Stimulated activated CD4-positive, alpha-beta T cell treated with anti-CD3 and anti-CD28 coated beads, Interleukin-12 subunit alpha, Interleukin-12 subunit beta, amount 100 ng/mL, for 48 hours (primary cell): ENCODE measurements around the gene TPSD1.
"Not testable (repeated sequence)": the region's sequence is repeated elsewhere in the genome, so short reads cannot be mapped to it uniquely, and the experiment has no call there.

Source experiments
- DNase-seq, 3 donors: peaks; one replicate each; pipeline ENCODE4 v3.0.0-alpha.2; 2020; ENCODE audit warnings: low read depth in 2 of 3, low spot score in 1 of 3

TPSD1 gene

DNA sequence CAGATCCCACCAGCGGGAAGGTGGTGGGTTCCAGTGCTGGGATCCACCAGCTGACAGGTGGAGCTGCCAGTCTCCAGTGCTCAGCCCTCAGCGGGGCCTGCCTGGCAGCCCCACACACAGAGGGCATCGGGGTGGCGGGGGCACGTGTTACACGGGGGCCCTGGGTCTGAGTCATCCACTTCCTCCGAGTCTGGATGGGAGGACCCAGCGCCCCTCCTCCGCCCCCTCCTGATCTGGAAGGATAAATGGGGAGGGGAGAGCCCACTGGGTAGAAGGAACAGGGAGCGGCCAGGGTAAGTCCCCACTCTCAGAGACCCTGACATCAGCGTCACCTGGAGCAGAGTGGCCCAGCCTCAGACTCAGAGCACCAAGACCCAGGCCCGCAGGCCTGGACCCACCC, 15.4 kb upstream of the TPSD1 start, which contains the start of gene TPSAB1:
Gene TPSAB1 (plus strand): TSS at position 270 of the 400 bp plus-strand sequence. CDS start 234 bp downstream, outside the sequence.
- DNase-seq = not testable (repeated sequence)

DNA sequence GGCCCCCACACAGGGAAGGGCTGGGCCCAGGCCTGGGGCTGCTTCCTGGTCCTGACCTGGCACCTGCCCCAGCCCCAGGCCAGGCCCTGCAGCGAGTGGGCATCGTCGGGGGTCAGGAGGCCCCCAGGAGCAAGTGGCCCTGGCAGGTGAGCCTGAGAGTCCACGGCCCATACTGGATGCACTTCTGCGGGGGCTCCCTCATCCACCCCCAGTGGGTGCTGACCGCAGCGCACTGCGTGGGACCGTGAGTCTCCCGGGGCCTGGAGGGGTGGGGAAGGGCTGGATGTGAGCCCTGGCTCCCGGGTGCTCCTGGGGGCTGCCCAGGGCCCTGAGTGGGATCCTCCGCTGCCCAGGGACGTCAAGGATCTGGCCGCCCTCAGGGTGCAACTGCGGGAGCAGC, 14.8 kb upstream of the TPSD1 start:
- not testable (repeated sequence) for DNase-seq

- DNase-seq = not testable (repeated sequence)
Observed at GRCh38 chr16:1243363-1243762, 12.5 kb upstream of the TPSD1 start.

- not testable (repeated sequence) for DNase-seq
Observed at GRCh38 chr16:1243907-1244850, 11.7 kb upstream of the TPSD1 start.

DNA sequence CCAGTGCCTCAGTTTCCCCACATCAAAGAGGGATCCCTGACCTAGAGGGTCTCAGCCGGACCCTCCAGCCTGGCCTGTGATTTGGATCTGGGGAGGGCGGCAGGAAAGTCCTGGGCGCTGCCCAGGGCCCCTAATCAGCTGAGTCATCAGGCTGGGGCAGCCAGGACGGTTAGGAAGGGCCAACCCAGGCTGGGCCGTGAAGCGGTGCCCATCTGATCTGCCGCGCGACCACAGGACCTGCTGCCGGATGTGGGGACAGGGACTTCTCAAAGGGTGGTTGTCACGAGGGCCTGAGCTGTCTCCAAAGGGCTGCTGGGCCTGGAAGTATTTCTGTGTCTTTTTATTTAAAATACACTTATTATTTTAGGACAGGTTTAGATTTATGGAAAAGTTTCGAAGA, 11.0 kb upstream of the TPSD1 start:
- DNase-seq = no peak

DNA sequence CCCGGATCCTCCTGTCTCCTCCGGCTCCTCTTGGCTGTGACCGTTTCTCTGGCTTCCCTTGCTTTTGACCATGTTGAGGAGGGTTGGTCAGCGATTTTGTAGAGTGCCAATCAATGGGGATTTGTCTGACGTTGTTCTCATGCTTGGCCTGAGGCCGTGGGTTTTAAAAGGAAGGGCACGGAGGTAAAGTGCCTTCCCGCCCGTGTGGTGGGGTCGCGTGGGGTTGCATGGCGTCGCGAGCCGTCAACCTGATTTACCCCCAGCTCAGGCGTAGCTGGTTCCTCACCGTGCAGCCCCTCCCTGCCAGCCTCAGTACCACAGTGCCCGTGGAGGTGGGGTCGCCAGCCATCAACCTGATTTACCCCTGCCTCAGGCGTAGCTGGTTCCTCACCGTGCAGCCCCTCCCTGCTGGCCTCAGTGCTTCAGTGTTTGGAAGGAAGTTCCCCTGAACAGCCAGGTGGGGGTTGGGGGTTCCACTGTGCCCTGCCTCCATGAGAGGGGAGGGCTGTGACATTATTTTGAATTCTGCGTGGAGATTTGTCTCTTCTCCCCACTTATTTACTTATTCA, 10.3 kb upstream of the TPSD1 start:
- DNase-seq = no peak

GRCh38 chr16:1247903-1248537, 7.8 kb upstream of the TPSD1 start:
- not testable (repeated sequence) for DNase-seq

GRCh38 chr16:1249031-1249755, 6.7 kb upstream of the TPSD1 start:
- not testable (repeated sequence) for DNase-seq

- DNase-seq = not testable (repeated sequence)
Observed at GRCh38 chr16:1253701-1254364, 2.0 kb upstream of the TPSD1 start.

- not testable (repeated sequence) for DNase-seq
Observed at GRCh38 chr16:1254821-1255220, 1.0 kb upstream of the TPSD1 start.

GRCh38 chr16:1256296-1256873, 516 bp downstream of the TPSD1 start:
- not testable (repeated sequence) for DNase-seq

- no peak for DNase-seq
Observed at GRCh38 chr16:1256874-1257322, 1.0 kb downstream of the TPSD1 start.

DNA sequence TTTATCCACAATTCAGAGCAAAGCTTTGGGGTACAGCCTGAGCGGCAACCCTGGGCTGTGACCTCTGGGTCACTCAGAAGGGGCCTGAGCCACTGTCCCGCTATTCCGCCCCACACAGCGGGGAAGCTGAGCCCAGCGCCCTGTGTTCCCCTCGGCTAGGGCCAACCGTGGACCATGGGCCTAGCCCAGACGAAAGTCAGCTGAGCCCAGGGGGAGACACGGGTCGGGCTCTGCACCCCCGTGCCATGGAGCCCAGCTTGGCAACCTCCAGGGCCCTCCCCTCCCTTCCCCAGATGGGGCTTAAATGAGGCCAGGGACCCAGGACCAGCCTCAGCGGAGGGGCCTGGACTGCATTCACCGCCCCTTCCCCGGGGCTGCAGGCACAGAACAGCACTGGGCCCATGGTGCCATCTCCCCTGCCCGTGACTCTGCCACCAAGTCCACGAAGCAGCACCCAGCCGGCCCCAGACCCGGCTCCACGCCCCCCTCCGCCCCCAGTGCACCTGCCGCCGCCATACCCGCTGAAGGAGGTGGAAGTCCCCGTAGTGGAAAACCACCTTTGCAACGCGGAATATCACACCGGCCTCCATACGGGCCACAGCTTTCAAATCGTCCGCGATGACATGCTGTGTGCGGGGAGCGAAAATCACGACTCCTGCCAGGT, 1.8 kb downstream of the TPSD1 start:
- no peak for DNase-seq

- no peak for DNase-seq
Observed at GRCh38 chr16:1258225-1258600, 2.3 kb downstream of the TPSD1 start.

DNA sequence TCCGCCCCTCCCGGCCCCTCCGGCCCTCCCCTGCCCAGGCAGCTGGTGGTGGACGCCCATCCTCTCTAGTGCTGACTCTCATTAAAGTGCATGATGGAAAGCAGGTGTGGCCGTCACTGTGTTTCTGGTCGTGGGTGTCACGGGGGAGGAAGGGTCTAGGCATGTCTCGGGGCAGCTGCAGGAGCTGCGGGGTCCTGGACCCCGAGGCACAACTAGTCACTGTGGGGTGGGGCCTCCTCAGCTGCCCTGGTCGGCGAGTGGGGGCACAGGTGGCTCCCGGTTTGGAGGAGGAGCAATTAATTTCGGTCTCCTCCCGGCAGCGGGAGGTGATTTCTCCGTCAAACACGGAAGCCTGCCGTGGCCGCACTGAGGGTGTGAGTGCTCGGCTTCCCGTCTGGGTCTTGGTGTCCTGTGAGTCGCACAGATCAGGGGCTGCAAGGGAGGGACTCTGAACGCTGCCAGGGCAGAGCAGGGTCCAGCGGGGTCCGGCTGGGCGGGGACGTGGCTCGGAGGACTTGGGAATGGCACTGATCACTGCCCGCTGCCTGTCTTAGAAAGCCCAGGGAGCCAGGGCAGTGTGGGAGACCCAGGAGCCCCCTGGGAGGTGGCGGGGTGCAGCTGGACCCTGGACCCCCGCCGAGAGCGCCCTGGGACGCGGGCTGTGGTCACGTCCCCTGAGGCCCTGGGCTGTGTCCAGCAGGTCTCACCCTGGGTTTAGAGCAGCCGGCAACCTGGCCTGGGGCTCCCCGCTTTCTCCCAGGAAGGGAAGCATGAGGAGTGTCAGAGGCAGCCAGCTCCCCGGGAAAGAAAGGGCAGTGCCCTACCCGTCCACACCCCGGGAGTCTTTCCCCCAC, 3.3 kb downstream of the TPSD1 start:
- DNase-seq = no peak

DNA sequence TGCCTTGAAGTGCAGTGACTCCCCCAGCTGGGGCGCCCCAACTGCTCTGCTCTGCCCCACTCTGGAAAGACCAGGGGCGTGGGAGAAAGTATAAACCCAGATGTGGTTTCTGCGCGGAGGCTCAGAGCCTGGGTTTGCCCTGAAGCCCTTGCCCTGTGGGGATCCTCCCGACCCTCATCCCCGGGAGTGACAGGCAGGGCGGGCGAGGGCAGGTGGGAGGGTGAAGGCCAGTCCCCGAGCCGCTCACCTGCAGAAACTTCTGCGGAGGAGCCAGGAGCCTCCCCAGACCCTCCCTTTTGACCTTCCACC, 3.8 kb downstream of the TPSD1 start:
- DNase-seq = no peak

- DNase-seq = no peak
Observed at GRCh38 chr16:1260101-1260680, 4.3 kb downstream of the TPSD1 start.

DNA sequence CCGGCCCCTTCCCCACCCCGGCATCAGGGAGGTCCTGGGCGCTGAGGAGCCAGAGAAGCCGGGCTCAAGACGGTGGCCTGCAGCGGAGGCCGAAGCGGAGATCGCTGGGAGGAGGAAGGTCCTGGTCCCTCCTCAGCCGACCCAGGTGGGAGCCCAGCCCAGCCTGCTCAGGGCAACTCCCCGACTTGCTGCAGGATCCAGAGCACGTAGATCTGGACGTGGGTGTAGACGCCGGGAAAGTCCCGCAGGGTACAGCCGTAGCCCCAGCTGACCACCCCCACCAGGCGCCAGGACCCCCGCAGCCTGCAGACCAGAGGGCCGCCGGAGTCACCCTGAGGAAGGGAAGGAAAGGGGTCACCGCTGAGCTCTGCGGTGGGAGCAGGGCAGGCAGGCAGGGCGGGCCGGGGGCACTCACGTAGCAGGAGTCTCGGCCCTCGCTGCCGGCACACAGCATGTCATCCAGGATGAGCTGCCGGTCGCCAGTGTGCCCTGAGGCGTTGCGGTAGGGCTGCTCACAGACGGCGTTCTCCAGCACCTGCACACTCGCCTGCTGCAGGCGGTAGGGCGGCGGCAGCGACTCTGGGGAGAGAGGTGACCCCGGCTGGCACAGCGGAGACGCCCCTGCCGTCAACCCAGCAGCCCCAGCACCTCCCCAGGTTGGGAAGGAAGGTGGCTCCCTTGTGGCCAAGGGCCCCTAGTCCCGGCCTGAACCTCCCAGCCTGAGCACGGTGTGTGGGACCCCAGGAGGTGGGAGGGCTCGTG, 5.4 kb downstream of the TPSD1 start:
- no peak for DNase-seq
